Parathyroid adenoma (tissue), 2 donors: ENCODE results near the gene SSC5D.

Experiments
- H2AFZ ChIP-seq: fragments of 300-600 bp; sonication (generic); one replicate; pipeline ENCODE4 v1.7.0; 2017; ENCODE audit warnings: antibody characterized with exemption, mild to moderate bottlenecking
- H3K27ac ChIP-seq: fragments of 300-600 bp; sonication (generic); one replicate; pipeline ENCODE4 v1.7.0; 2017
- H3K27me3 ChIP-seq: fragments of 300-600 bp; sonication (generic); one replicate; pipeline ENCODE4 v1.7.0; 2017; ENCODE audit warnings: low read length; ENCODE audit not compliant: control insufficient read depth, insufficient read depth
- H3K36me3 ChIP-seq: fragments of 300-600 bp; sonication (generic); one replicate; pipeline ENCODE4 v1.7.0; 2017; ENCODE audit warnings: low read length; ENCODE audit not compliant: control insufficient read depth, insufficient read depth
- H3K4me1 ChIP-seq: fragments of 300-600 bp; sonication (generic); one replicate; pipeline ENCODE4 v1.7.0; 2017; ENCODE audit warnings: control low read depth
- H3K4me2 ChIP-seq: fragments of 300-600 bp; sonication (generic); one replicate; pipeline ENCODE4 v1.7.0; 2017; ENCODE audit warnings: low read length
- H3K4me3 ChIP-seq: fragments of 300-600 bp; sonication (generic); one replicate; pipeline ENCODE4 v1.7.0; 2017; ENCODE audit warnings: low read depth, low read length
- H3K79me2 ChIP-seq: fragments of 300-600 bp; sonication (generic); one replicate; pipeline ENCODE4 v1.7.0; 2017; ENCODE audit warnings: control low read depth
- H3K9ac ChIP-seq: fragments of 300-600 bp; sonication (generic); one replicate; pipeline ENCODE4 v1.7.0; 2017; ENCODE audit warnings: mild to moderate bottlenecking
- H3K9me3 ChIP-seq: fragments of 300-600 bp; sonication (generic); one replicate; pipeline ENCODE4 v1.7.0; 2017; ENCODE audit warnings: low read length; ENCODE audit not compliant: control insufficient read depth
- TF ChIP-seq, protein P1 (sequence below): fragments of 300-600 bp; sonication (generic); IDR thresholded peaks from one replicate; pipeline ENCODE4 v1.7.0; 2017; ENCODE audit warnings: antibody characterized with exemption, mild to moderate bottlenecking
- donor health status: primary hyperparathyroidism.

The SSC5D gene

DNA sequence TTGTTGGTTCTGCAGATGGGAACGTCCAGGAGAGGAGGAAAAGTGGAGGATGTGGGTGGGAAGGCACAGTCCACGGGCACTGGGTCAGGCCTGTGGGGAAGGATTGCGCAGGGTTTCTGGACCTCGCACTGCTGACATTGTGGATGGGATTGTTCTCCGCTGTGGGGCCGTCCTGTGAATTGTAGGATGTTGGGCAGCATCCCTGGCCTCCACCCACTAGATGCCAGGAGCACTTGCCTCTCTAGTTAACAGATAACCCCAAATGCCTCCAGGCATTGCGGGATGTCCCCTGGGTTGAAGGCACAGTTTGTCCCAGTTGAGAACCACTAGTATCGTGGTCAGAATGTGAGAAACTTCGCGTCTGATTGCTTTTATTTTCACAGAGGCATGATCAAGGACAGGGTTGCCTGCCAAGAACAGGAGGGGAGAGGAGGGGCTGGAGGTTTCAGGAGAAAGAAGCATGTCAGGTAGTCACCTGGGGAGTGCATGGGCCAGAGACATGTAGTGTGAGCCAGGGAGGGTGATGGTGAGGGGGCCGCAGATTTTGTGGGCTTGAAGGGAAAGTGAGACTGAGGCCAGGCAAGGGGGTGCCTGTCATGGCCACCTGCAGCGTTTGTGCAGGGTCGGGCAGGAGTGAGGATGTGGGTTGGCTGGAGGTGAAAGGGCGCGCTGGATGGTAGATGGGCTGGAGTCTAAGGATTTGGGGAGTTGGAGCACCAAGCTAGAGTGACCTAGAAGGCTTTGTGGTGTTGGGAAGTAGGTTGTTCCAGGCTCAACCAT, 8.6 kb upstream of the SSC5D start:
- Histone ChIP-seq H3K79me2 (peaks cover 18% of the 10 kb centered on the region), H2AFZ (no peak overlapping the region), H3K9me3 (no peaks in the 10 kb centered on the region), H3K27me3 (no peaks in the 10 kb centered on the region), H3K36me3 (no peaks in the 10 kb centered on the region), H3K4me2 (no peak overlapping the region), H3K4me3 (no peak overlapping the region), H3K4me1 (peaks cover 31% of the 10 kb centered on the region), H3K27ac (no peak overlapping the region), H3K9ac (no peak overlapping the region)
- TF ChIP-seq, protein P1, sequence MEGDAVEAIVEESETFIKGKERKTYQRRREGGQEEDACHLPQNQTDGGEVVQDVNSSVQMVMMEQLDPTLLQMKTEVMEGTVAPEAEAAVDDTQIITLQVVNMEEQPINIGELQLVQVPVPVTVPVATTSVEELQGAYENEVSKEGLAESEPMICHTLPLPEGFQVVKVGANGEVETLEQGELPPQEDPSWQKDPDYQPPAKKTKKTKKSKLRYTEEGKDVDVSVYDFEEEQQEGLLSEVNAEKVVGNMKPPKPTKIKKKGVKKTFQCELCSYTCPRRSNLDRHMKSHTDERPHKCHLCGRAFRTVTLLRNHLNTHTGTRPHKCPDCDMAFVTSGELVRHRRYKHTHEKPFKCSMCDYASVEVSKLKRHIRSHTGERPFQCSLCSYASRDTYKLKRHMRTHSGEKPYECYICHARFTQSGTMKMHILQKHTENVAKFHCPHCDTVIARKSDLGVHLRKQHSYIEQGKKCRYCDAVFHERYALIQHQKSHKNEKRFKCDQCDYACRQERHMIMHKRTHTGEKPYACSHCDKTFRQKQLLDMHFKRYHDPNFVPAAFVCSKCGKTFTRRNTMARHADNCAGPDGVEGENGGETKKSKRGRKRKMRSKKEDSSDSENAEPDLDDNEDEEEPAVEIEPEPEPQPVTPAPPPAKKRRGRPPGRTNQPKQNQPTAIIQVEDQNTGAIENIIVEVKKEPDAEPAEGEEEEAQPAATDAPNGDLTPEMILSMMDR, result no peak

DNA sequence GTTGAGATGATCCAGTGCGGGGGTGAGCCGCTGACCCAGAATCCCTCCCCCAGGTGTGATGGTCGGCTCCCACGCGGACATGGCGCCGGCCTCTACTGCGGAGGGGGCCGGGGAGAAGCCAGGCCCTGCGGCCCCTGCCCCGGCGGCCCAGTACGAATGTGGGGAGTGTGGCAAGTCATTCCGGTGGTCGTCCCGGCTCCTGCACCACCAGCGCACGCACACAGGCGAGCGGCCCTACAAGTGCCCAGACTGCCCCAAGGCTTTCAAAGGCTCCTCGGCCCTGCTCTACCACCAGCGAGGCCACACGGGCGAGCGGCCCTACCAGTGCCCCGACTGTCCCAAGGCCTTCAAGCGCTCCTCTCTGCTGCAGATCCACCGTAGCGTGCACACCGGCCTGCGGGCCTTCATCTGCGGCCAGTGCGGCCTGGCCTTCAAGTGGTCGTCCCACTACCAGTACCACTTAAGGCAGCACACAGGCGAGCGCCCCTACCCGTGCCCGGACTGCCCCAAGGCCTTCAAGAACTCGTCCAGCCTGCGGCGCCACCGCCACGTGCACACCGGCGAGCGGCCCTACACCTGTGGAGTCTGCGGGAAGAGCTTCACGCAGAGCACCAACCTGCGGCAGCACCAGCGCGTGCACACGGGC, 7.0 kb upstream of the SSC5D start:
- no peak overlapping the region for H3K9ac ChIP-seq
- TF ChIP-seq, protein P1, result no peak
- H2AFZ ChIP-seq, result no peak overlapping the region
- no peak overlapping the region for H3K4me2 ChIP-seq
- H3K27me3 ChIP-seq, result no peaks in the 10 kb centered on the region
- H3K4me3 ChIP-seq, result no peak overlapping the region
- no peaks in the 10 kb centered on the region for H3K36me3 ChIP-seq
- H3K27ac ChIP-seq, result no peak overlapping the region
- peaks cover 18% of the 10 kb centered on the region for H3K79me2 ChIP-seq
- no peaks in the 10 kb centered on the region for H3K9me3 ChIP-seq
- H3K4me1 ChIP-seq, result peaks cover 19% of the 10 kb centered on the region

DNA sequence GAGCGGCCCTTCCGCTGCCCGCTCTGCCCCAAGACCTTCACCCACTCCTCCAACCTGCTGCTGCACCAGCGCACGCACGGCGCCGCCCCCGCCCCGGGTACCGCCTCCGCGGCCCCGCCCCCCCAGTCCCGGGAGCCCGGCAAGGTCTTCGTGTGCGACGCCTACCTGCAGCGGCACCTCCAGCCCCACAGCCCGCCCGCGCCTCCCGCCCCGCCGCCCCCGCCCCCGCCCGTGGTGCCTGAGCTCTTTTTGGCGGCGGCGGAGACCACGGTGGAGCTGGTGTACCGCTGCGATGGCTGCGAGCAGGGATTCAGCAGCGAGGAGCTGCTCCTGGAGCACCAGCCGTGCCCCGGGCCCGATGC, 6.5 kb upstream of the SSC5D start:
- H3K9me3 ChIP-seq, result no peaks in the 10 kb centered on the region
- H3K27ac ChIP-seq, result no peak overlapping the region
- no peak overlapping the region for H3K4me2 ChIP-seq
- peaks cover 19% of the 10 kb centered on the region for H3K4me1 ChIP-seq
- H2AFZ ChIP-seq, result no peak overlapping the region
- no peaks in the 10 kb centered on the region for H3K27me3 ChIP-seq
- TF ChIP-seq, protein P1, result no peak
- no peak overlapping the region for H3K9ac ChIP-seq
- H3K79me2 ChIP-seq, result peaks cover 18% of the 10 kb centered on the region
- no peak overlapping the region for H3K4me3 ChIP-seq
- H3K36me3 ChIP-seq, result no peaks in the 10 kb centered on the region

DNA sequence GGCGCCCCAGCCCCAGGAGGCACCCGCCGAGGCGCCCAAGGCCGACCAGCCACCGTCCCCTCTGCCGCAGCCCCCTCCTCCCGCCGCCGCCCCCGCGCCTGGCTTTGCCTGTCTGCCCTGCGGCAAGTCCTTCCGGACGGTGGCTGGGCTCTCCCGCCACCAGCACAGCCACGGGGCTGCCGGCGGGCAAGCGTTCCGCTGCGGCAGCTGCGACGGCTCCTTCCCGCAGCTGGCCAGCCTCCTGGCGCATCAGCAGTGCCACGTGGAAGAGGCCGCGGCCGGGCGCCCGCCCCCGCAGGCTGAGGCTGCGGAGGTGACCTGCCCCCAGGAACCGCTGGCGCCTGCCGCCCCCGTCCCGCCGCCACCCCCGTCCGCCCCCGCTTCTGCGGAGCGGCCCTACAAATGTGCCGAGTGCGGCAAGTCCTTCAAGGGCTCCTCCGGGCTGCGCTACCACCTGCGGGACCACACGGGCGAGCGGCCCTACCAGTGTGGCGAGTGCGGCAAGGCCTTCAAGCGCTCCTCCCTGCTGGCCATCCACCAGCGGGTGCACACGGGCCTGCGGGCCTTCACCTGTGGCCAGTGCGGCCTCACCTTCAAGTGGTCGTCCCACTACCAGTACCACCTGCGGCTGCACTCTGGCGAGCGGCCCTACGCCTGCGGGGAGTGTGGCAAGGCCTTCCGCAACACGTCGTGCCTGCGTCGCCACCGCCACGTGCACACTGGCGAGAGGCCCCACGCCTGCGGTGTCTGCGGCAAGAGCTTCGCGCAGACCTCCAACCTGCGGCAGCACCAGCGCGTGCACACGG, 5.9 kb upstream of the SSC5D start:
- Histone ChIP-seq H3K27ac (no peak overlapping the region), H3K9me3 (no peaks in the 10 kb centered on the region), H2AFZ (no peak overlapping the region), H3K4me1 (peaks cover 19% of the 10 kb centered on the region), H3K27me3 (no peaks in the 10 kb centered on the region), H3K4me2 (no peak overlapping the region), H3K9ac (no peak overlapping the region), H3K4me3 (no peak overlapping the region), H3K36me3 (no peaks in the 10 kb centered on the region), H3K79me2 (peaks cover 13% of the 10 kb centered on the region)
- TF ChIP-seq, protein P1, result no peak
